Epithelial cell of esophagus (primary cell): ENCODE data around the gene VPS37C.

ENCODE experiments used
- DNase-seq: peaks from one replicate; pipeline ENCODE4 v3.0.0; 2010; ENCODE audit warnings: low read depth
- H3K4me3 ChIP-seq: 2 replicates; pipeline ENCODE4 v1.5.1; 2011; ENCODE audit warnings: mild to moderate bottlenecking, low read length, control low read depth
- TF ChIP-seq, protein P1 (sequence below): IDR thresholded peaks from 2 replicates; pipeline ENCODE4 v1.5.1; 2011; ENCODE audit warnings: low read depth, mild to moderate bottlenecking, low read length, control low read depth, inconsistent platforms; ENCODE audit not compliant: insufficient read depth; ENCODE audit errors: missing control alignments

Gene VPS37C

DNA sequence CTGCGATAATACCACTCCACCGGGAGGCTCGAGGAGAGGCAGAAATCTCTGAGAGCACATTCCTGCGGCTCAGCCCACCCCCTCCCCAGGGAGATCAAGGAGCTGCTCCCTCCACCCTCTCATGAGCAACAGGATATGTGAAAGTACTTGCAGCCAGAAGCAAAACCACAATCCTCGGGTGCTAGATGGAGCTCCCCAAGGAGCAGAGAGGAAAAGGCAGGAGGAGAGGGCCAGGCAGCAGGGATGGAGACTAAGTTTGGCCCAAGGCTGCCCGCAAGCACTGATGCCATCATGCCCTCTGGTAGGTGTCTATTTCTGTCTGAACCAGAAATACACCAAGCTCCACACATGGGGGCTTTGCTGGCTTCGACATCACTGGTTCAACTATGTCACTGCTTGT, 22.3 kb downstream of the VPS37C start:
- H3K4me3 ChIP-seq: no peak overlapping the region
- no peak for DNase-seq

DNA sequence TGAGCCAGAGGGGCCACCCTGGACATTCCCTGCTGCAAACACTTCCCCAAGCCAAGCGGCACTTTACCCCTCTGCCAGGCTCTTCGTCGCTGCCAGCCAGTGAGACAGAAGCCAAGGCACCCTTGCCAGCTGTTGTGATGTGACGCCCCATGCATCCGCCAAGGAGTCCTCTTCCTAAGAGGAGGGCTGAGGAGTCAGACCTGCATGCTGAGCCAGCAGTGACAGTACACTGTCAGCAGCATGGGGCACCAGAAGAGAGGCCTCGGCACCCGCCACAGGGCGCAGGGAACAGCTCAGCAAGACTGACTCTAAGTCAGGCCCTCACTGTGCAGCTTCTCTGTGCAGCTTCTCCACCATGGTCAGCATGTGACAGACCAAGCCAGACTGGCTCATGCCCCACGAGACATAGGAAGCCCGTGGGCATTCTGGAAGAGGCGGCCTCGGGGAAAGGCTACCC, 26.4 kb downstream of the VPS37C start:
- DNase-seq: no peak
- H3K4me3 ChIP-seq: no peak overlapping the region
- TF ChIP-seq, protein P1, sequence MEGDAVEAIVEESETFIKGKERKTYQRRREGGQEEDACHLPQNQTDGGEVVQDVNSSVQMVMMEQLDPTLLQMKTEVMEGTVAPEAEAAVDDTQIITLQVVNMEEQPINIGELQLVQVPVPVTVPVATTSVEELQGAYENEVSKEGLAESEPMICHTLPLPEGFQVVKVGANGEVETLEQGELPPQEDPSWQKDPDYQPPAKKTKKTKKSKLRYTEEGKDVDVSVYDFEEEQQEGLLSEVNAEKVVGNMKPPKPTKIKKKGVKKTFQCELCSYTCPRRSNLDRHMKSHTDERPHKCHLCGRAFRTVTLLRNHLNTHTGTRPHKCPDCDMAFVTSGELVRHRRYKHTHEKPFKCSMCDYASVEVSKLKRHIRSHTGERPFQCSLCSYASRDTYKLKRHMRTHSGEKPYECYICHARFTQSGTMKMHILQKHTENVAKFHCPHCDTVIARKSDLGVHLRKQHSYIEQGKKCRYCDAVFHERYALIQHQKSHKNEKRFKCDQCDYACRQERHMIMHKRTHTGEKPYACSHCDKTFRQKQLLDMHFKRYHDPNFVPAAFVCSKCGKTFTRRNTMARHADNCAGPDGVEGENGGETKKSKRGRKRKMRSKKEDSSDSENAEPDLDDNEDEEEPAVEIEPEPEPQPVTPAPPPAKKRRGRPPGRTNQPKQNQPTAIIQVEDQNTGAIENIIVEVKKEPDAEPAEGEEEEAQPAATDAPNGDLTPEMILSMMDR: no peak

More for the DNA sequence above, 22.3 kb downstream of the VPS37C start:
- TF ChIP-seq, protein P1: no peak

GRCh38 chr11:61133956-61134662, 27.1 kb downstream of the VPS37C start:
- TF ChIP-seq, protein P1: no peak
- no peak for DNase-seq
- no peak overlapping the region for H3K4me3 ChIP-seq

- TF ChIP-seq, protein P1: no peak
- no peak overlapping the region for H3K4me3 ChIP-seq
- DNase-seq: no peak
These were observed 28.1 kb downstream of the VPS37C start for GRCh38 chr11:61133145-61133544.

GRCh38 chr11:61132646-61133045, 28.6 kb downstream of the VPS37C start:
- no peak for DNase-seq
- TF ChIP-seq, protein P1: no peak
- H3K4me3 ChIP-seq: no peak overlapping the region

- H3K4me3 ChIP-seq: no peak overlapping the region
- no peak for DNase-seq
- TF ChIP-seq, protein P1: no peak
These were observed 29.1 kb downstream of the VPS37C start for GRCh38 chr11:61131998-61132555.
